OCI-LY3 (cell line): Measurements from ENCODE around the gene MKLN1.
"Not testable (repeated sequence)": the region's sequence is repeated elsewhere in the genome, so short reads cannot be mapped to it uniquely, and the experiment has no call there.

Experiments
- CTCF ChIP-seq: fragments of 200-600, 300-600 bp; sonication (generic); IDR thresholded peaks from 2 replicates; pipeline ENCODE4 v1.5.1; 2014; ENCODE audit warnings: antibody characterized with exemption, low read length, low read depth
- EZH2phosphoT487 ChIP-seq: fragments of 200-600 bp; shearing (Covaris generic); IDR thresholded peaks from 2 replicates; pipeline ENCODE4 v1.6.1; 2018; ENCODE audit warnings: antibody characterized with exemption, mixed run types, low read depth

- TF ChIP-seq CTCF, EZH2phosphoT487: not testable (repeated sequence)
These were observed 103.2 kb downstream of the MKLN1 start for GRCh38 chr7:131430826-131431225.
